ENCODE data around the gene EFCAB6. TPM values are rescaled to one million over a fixed set of nuclear protein-coding genes. Genes with fewer than 3 reads are reported as not detected.

Gene EFCAB6
- total RNA-seq, 1 experiment from 2014 or later = 0.94 TPM

DNA sequence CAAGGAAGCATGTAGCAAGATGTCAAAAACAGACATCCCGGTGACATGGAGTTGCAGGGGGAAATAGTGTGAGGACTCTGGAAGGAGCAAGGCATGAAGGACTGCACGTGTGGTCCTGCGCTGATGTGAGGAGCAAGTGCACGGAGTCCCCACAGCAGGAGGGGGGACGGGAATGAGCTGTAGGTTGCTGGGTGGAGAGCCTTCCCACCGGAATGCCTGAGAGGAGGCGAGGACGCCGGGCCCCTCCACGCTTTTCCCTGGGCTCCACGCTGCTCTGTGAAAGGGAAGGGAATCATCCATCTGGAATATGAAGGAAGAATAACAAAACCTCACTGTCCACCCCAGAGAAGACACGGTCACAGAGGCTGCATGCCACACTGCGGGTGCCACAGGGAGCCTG, 23.6 kb upstream of the EFCAB6 start:
- Mint-ChIP-seq H3K27me3 (ENCODE audit: low read depth) (no peaks in the 10 kb centered on the region), H3K9me3 (no peaks in the 10 kb centered on the region), H3K36me3 (peaks cover 7% of the 10 kb centered on the region; the same call in 1 of the 2 replicates), H3K4me1 (no peaks in the 10 kb centered on the region), H3K27ac (no peak overlapping the region), H3K4me3 (no peak overlapping the region)
- DNase-seq (ENCODE audit: low spot score) (no peak), ATAC-seq (no peak)
- TF ChIP-seq, protein P1, sequence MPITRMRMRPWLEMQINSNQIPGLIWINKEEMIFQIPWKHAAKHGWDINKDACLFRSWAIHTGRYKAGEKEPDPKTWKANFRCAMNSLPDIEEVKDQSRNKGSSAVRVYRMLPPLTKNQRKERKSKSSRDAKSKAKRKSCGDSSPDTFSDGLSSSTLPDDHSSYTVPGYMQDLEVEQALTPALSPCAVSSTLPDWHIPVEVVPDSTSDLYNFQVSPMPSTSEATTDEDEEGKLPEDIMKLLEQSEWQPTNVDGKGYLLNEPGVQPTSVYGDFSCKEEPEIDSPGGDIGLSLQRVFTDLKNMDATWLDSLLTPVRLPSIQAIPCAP (CRISPR knock-in tag; IDR thresholded peaks at IDR 0.05) = no peak
- TF ChIP-seq TP53 (CRISPR knock-in tag; IDR thresholded peaks at IDR 0.05) (no peak), CBFB (CRISPR knock-in tag; IDR thresholded peaks at IDR 0.05; ENCODE audit: low read depth) (no peak), RELA (CRISPR knock-in tag; IDR thresholded peaks at IDR 0.05; ENCODE audit: borderline replicate concordance) (no peak), ZNF219 (CRISPR knock-in tag; IDR thresholded peaks at IDR 0.05; ENCODE audit: borderline replicate concordance) (no peak), ZNF121 (CRISPR knock-in tag; IDR thresholded peaks at IDR 0.05) (no peak), MYBL2 (CRISPR knock-in tag; IDR thresholded peaks at IDR 0.05) (no peak), NFYB (CRISPR knock-in tag; conservative IDR thresholded peaks at IDR 0.05; ENCODE audit: low read depth) (no peak), JAZF1 (CRISPR knock-in tag; IDR thresholded peaks at IDR 0.05) (no peak), FOXJ3 (CRISPR knock-in tag; IDR thresholded peaks at IDR 0.05; ENCODE audit: borderline replicate concordance) (no peak), AFF4 (CRISPR knock-in tag; IDR thresholded peaks at IDR 0.05; ENCODE audit: borderline replicate concordance) (no peak), NR3C1 (CRISPR knock-in tag; conservative IDR thresholded peaks at IDR 0.05; ENCODE audit: low read depth) (no peak)
- ChIA-PET POLR2A (no interaction called here), CTCF (interaction anchor here (1.6 to 1.9 kb wide), 2 partner anchors 13 to 47 kb away, joined by 7 to 8 read pairs; no protein-coding TSS in a partner anchor)

DNA sequence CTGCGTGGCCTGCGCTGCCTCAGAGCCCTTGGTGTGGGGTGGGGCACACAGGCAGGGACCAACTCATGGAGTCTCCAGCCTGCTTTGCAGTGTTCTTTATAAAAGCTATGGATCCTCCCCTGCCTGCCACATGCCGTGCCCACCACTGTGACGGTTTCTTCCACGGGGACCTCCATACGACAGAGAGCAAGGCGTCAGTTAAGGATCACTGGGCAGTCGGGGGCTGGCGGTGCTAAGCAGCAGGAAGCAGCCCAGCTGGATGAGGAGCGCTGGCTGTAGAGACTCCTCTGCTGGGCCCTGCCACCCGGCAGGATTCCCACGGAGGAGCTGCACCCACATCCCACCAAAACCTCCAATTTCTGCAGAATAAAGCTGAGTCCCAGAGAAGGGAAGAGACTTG, 23.1 kb upstream of the EFCAB6 start:
- no peaks in the 10 kb centered on the region for H3K27me3 Mint-ChIP-seq (ENCODE audit: low read depth)
- H3K9me3 Mint-ChIP-seq = no peaks in the 10 kb centered on the region
- no peak for DNase-seq (ENCODE audit: low spot score)
- POLR2A ChIA-PET = no interaction called here
- CTCF ChIA-PET = interaction anchor here (1.5 to 1.9 kb wide), 3 partner anchors 14 to 50 kb away, joined by 6 to 8 read pairs (median 7); no protein-coding TSS in a partner anchor
- H3K4me3 Mint-ChIP-seq = no peak overlapping the region
- ATAC-seq = no peak
- peaks cover 7% of the 10 kb centered on the region; the same call in 1 of the 2 replicates for H3K36me3 Mint-ChIP-seq
- no peak for TF ChIP-seq HMGA2 (CRISPR knock-in tag; IDR thresholded peaks at IDR 0.05)
- TF ChIP-seq, protein P2, sequence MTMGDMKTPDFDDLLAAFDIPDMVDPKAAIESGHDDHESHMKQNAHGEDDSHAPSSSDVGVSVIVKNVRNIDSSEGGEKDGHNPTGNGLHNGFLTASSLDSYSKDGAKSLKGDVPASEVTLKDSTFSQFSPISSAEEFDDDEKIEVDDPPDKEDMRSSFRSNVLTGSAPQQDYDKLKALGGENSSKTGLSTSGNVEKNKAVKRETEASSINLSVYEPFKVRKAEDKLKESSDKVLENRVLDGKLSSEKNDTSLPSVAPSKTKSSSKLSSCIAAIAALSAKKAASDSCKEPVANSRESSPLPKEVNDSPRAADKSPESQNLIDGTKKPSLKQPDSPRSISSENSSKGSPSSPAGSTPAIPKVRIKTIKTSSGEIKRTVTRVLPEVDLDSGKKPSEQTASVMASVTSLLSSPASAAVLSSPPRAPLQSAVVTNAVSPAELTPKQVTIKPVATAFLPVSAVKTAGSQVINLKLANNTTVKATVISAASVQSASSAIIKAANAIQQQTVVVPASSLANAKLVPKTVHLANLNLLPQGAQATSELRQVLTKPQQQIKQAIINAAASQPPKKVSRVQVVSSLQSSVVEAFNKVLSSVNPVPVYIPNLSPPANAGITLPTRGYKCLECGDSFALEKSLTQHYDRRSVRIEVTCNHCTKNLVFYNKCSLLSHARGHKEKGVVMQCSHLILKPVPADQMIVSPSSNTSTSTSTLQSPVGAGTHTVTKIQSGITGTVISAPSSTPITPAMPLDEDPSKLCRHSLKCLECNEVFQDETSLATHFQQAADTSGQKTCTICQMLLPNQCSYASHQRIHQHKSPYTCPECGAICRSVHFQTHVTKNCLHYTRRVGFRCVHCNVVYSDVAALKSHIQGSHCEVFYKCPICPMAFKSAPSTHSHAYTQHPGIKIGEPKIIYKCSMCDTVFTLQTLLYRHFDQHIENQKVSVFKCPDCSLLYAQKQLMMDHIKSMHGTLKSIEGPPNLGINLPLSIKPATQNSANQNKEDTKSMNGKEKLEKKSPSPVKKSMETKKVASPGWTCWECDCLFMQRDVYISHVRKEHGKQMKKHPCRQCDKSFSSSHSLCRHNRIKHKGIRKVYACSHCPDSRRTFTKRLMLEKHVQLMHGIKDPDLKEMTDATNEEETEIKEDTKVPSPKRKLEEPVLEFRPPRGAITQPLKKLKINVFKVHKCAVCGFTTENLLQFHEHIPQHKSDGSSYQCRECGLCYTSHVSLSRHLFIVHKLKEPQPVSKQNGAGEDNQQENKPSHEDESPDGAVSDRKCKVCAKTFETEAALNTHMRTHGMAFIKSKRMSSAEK (CRISPR knock-in tag; IDR thresholded peaks at IDR 0.05; ENCODE audit: borderline replicate concordance) = no peak
- no peak for TF ChIP-seq OVOL2 (CRISPR knock-in tag; IDR thresholded peaks at IDR 0.05; ENCODE audit: borderline replicate concordance)
- no peak for TF ChIP-seq EMX1 (CRISPR knock-in tag; IDR thresholded peaks at IDR 0.05)
- H3K4me1 Mint-ChIP-seq = no peaks in the 10 kb centered on the region
- H3K27ac Mint-ChIP-seq = peak overlapping the region; percentile 52; the same call in 1 of the 2 replicates
